IMR-90 (cell line): ENCODE data around the gene RXFP1. TPM values are rescaled to one million over a fixed set of nuclear protein-coding genes. Genes with fewer than 3 reads are reported as not detected.
A peak's percentile ranks its signal among the peaks of the same experiment; 100 is the strongest.

Experiments used
- ATAC-seq: fragments of 200-7000 bp; cut with Tn5 transposase; 2 replicates; pipeline ENCODE4 v1.9.1; 2020; ENCODE audit warnings: low read depth, mild to moderate bottlenecking, moderate library complexity
- BruUV-seq: library from RNA; stranded (reverse); fragments of 400-500 nt; replicated peaks from 2 replicates; lab custom pipeline; 2021; lab: Mats Ljungman, UMichigan
- CTCF ChIA-PET: fragments of 300-600 bp; formaldehyde crosslinking; extraction: SDS; loops from one replicate; lab custom pipeline; 2021; ENCODE audit warnings: antibody characterized with exemption; lab: Yijun Ruan, JAX
- POLR2A ChIA-PET: fragments of 300-600 bp; sonication (Branson Sonifier 250); formaldehyde crosslinking; loops from one replicate; lab custom pipeline; 2022; ENCODE audit warnings: antibody characterized with exemption; ENCODE audit not compliant: unreplicated experiment; lab: Charles Lee
- DNase-seq: peaks from one replicate; pipeline ENCODE4 v3.0.0; 2013
- H2AFZ ChIP-seq: replicated peaks from 2 replicates; pipeline ENCODE3; 2013; ENCODE audit warnings: low read length, mild to moderate bottlenecking; ENCODE audit not compliant: poor library complexity
- H2AK5ac ChIP-seq: 2 replicates; pipeline ENCODE4 v1.6.1; 2013; ENCODE audit warnings: low read depth, low read length, inconsistent platforms
- H2AK9ac ChIP-seq: replicated peaks from 2 replicates; pipeline ENCODE3; 2013; ENCODE audit warnings: mild to moderate bottlenecking, low read depth, low read length, moderate library complexity; ENCODE audit not compliant: poor library complexity
- H2BK120ac ChIP-seq: 2 replicates; pipeline ENCODE4 v1.6.1; 2013; ENCODE audit warnings: low read depth, low read length, inconsistent platforms
- H2BK15ac ChIP-seq: 3 replicates; pipeline ENCODE4 v1.6.1; 2013; ENCODE audit warnings: low read depth, low read length, inconsistent platforms
- H2BK20ac ChIP-seq: 2 replicates; pipeline ENCODE4 v1.6.1; 2013; ENCODE audit warnings: low read depth, mild to moderate bottlenecking, inconsistent platforms, low read length, moderate library complexity
- H2BK5ac ChIP-seq: 2 replicates; pipeline ENCODE4 v1.6.1; 2013; ENCODE audit warnings: mild to moderate bottlenecking, low read depth, low read length, inconsistent platforms; ENCODE audit not compliant: poor library complexity, severe bottlenecking
- H3K14ac ChIP-seq: replicated peaks from 2 replicates; pipeline ENCODE4 v1.6.1; 2013; ENCODE audit warnings: low read depth, low read length, inconsistent platforms
- H3K18ac ChIP-seq: 2 replicates; pipeline ENCODE4 v1.6.1; 2013; ENCODE audit warnings: low read depth, low read length, control low read depth
- H3K23ac ChIP-seq: 2 replicates; pipeline ENCODE4 v1.6.1; 2013; ENCODE audit warnings: low read depth, low read length, inconsistent platforms
- H3K27ac ChIP-seq: 2 replicates; pipeline ENCODE4 v1.5.1; 2013; ENCODE audit warnings: mild to moderate bottlenecking, control low read depth, low read length; ENCODE audit not compliant: insufficient read depth
- H3K27me3 ChIP-seq: 2 replicates; pipeline ENCODE4 v1.6.1; 2013; ENCODE audit warnings: low read length; ENCODE audit not compliant: control insufficient read depth, insufficient read depth
- H3K36me3 ChIP-seq: 2 replicates; pipeline ENCODE4 v1.6.1; 2013; ENCODE audit warnings: low read length, mixed read lengths; ENCODE audit not compliant: control insufficient read depth, insufficient read depth
- H3K4ac ChIP-seq: 2 replicates; pipeline ENCODE4 v1.6.1; 2013; ENCODE audit warnings: low read depth, low read length, inconsistent platforms
- H3K4me1 ChIP-seq: 2 replicates; pipeline ENCODE4 v1.6.1; 2013; ENCODE audit warnings: low read length, mixed read lengths; ENCODE audit not compliant: control insufficient read depth, insufficient read depth
- H3K4me2 ChIP-seq: 2 replicates; pipeline ENCODE4 v1.6.1; 2013; ENCODE audit warnings: low read depth, mild to moderate bottlenecking, control low read depth, low read length, moderate library complexity
- H3K4me3 ChIP-seq: 2 replicates; pipeline ENCODE4 v1.5.1; 2013; ENCODE audit warnings: low read depth, mild to moderate bottlenecking, control low read depth, low read length, moderate library complexity; ENCODE audit not compliant: insufficient read depth
- H3K56ac ChIP-seq: 2 replicates; pipeline ENCODE4 v1.6.1; 2013; ENCODE audit warnings: low read length, inconsistent platforms; ENCODE audit not compliant: insufficient read depth; ENCODE audit errors: extremely low read depth
- H3K79me1 ChIP-seq, 2 experiments: 2 replicates each; pipeline ENCODE4 v1.6.1; 2013; ENCODE audit warnings: low read length in 2 of 2, inconsistent platforms in 1 of 2, low read depth in 1 of 2
- H3K9ac ChIP-seq: 2 replicates; pipeline ENCODE4 v1.6.1; 2013; ENCODE audit warnings: low read depth, low read length, control low read depth
- H3K9me1 ChIP-seq: 2 replicates; pipeline ENCODE4 v1.6.1; 2013; ENCODE audit warnings: low read length, inconsistent platforms; ENCODE audit not compliant: insufficient read depth
- H3K9me3 ChIP-seq: 2 replicates; pipeline ENCODE4 v1.6.1; 2013; ENCODE audit warnings: low read length; ENCODE audit not compliant: control insufficient read depth, insufficient read depth
- H4K20me1 ChIP-seq: 2 replicates; pipeline ENCODE4 v1.6.1; 2013; ENCODE audit warnings: low read length, inconsistent platforms; ENCODE audit not compliant: insufficient read depth
- H4K5ac ChIP-seq: 2 replicates; pipeline ENCODE4 v1.6.1; 2013; ENCODE audit warnings: mild to moderate bottlenecking, low read depth, low read length, control low read depth
- H4K8ac ChIP-seq, 2 experiments: 2 replicates each; pipeline ENCODE4 v1.6.1; 2013; ENCODE audit warnings: low read depth in 2 of 2, low read length in 2 of 2, control low read depth in 1 of 2, inconsistent platforms in 1 of 2
- H4K91ac ChIP-seq: 2 replicates; pipeline ENCODE4 v1.6.1; 2013; ENCODE audit warnings: low read depth, low read length, inconsistent platforms; ENCODE audit not compliant: insufficient read depth
- BHLHE40 ChIP-seq: fragments of 150-350 bp; IDR thresholded peaks from 2 replicates; pipeline ENCODE4 v1.6.1; 2016; ENCODE audit warnings: mild to moderate bottlenecking, low read depth, low read length
- CEBPB ChIP-seq: IDR thresholded peaks from 2 replicates; pipeline ENCODE4 v1.6.1; 2012; ENCODE audit warnings: low read depth, low read length, improper control_type of control experiment
- CHD1 ChIP-seq: IDR thresholded peaks from 2 replicates; pipeline ENCODE4 v1.6.1; 2012; ENCODE audit warnings: low read depth, low read length, improper control_type of control experiment
- FOS ChIP-seq: fragments of 150-350 bp; IDR thresholded peaks from 2 replicates; pipeline ENCODE4 v1.6.1; 2016; ENCODE audit warnings: low read depth, low read length
- MAFK ChIP-seq: IDR thresholded peaks from 2 replicates; pipeline ENCODE4 v1.6.1; 2012; ENCODE audit warnings: low read depth, low read length, improper control_type of control experiment
- MAZ ChIP-seq: IDR thresholded peaks from 2 replicates; pipeline ENCODE4 v1.6.1; 2012; ENCODE audit warnings: low read depth, mild to moderate bottlenecking, low read length, improper control_type of control experiment, moderate library complexity, borderline replicate concordance
- MXI1 ChIP-seq: IDR thresholded peaks from 2 replicates; pipeline ENCODE4 v1.6.1; 2012; ENCODE audit warnings: low read depth, mild to moderate bottlenecking, low read length, moderate library complexity, borderline replicate concordance
- NFE2L2 ChIP-seq: fragments of 150-350 bp; IDR thresholded peaks from 2 replicates; pipeline ENCODE4 v1.6.1; 2016; ENCODE audit warnings: low read depth, mild to moderate bottlenecking, low read length
- POLR2A ChIP-seq: IDR thresholded peaks from 2 replicates; pipeline ENCODE4 v1.6.1; 2012; ENCODE audit warnings: mild to moderate bottlenecking, low read depth, low read length
- RAD21 ChIP-seq: IDR thresholded peaks from 2 replicates; pipeline ENCODE4 v1.6.1; 2012; ENCODE audit warnings: low read length, improper control_type of control experiment
- RCOR1 ChIP-seq: IDR thresholded peaks from 2 replicates; pipeline ENCODE4 v1.6.1; 2012; ENCODE audit warnings: mild to moderate bottlenecking, low read length, improper control_type of control experiment; ENCODE audit not compliant: insufficient replicate concordance
- RFX5 ChIP-seq: IDR thresholded peaks from 2 replicates; pipeline ENCODE4 v1.8.0; 2012; ENCODE audit warnings: low read depth, mild to moderate bottlenecking, low read length, moderate library complexity
- SMC3 ChIP-seq: fragments of 150-350 bp; IDR thresholded peaks from 2 replicates; pipeline ENCODE4 v1.6.1; 2016; ENCODE audit warnings: low read depth, mild to moderate bottlenecking, antibody characterized with exemption, low read length, moderate library complexity
- WGBS, 2 experiments: methylation state at CpG; one replicate each; pipeline versions ENCODE4 v1.1.5 to v1.1.7; 2013; ENCODE audit warnings: missing lambda C conversion rate in 2 of 2; ENCODE audit not compliant: insufficient read length in 1 of 2; ENCODE audit errors: extremely low coverage in 2 of 2; 5-methylcytosine and 5-hydroxymethylcytosine counted together
- dilution Hi-C: fragments of 300-500 bp; cut with HindIII; formaldehyde crosslinking; loops from one replicate; pipeline ENCODE4 v1.14.3; 2018; ENCODE audit warnings: low sequenced_read_pairs; ENCODE audit not compliant: unreplicated experiment
- in situ Hi-C: fragments of 300-500 bp; cut with MboI; formaldehyde crosslinking; loops from 3 replicates; pipeline ENCODE4 v1.14.3; 2019; ENCODE audit warnings: low sequenced_read_pairs, inconsistent platforms, mixed read lengths
- intact Hi-C: fragments of 100-400 bp; cut with micrococcal nuclease; formaldehyde crosslinking; loops from 2 replicates; pipeline ENCODE4 v1.10.0; 2022
- polyA plus RNA-seq, 3 experiments: library from polyadenylated mRNA; depleted of rRNA; stranded (reverse); fragments of >200 nt; gene quantifications; 2 replicates each; pipeline ENCODE4 v1.2.3, GENCODE V29; 2012; ENCODE audit warnings: low replicate concordance in 1 of 3
- total RNA-seq: library from RNA; depleted of rRNA; stranded (reverse); fragments of >200 nt; gene quantifications from 2 replicates; pipeline ENCODE4 v1.2.3, GENCODE V29; 2012
- TF ChIP-seq, protein P1 (sequence below): fragments of 150-350 bp; IDR thresholded peaks from 2 replicates; pipeline ENCODE4 v1.6.1; 2017; ENCODE audit warnings: mild to moderate bottlenecking, antibody characterized with exemption, low read length, low read depth
- TF ChIP-seq, protein P2 (sequence below): conservative IDR thresholded peaks from 2 replicates; pipeline ENCODE4 v1.5.1; 2012; ENCODE audit warnings: mild to moderate bottlenecking, low read depth, low read length, improper control_type of control experiment
- TF ChIP-seq, protein P3 (sequence below): fragments of 150-350 bp; IDR thresholded peaks from 2 replicates; pipeline ENCODE4 v1.6.1; 2016; ENCODE audit warnings: low read depth, mild to moderate bottlenecking, low read length, moderate library complexity, borderline replicate concordance

Gene RXFP1
- total and polyA plus RNA-seq, 2 of the 4 experiments (the other 2 are of a cell fraction): not detected

DNA sequence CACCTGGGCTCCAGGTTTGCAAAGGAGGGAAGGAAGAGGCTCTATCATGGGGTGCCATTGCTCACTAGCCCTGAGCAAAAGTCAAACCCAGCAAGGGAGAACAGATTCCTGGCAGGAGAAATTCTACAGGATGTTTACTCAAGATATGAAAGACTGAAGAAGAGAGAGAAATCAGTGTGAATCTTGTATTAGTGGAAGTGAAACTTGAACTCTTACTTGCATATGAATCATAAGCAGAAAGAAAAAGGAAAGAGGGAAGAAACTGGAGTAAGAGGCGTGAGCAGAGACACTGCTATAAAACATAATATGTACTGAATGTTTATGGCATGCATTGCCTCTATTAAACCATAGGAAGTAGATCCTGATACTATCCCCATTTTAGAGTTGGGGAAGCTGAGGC lies 89.1 kb downstream of the RXFP1 start:
- TF ChIP-seq CHD1 (no peak), RFX5 (no peak), RAD21 (no peak), MAFK (no peak), SMC3 (no peak), MAZ (no peak), CEBPB (no peak), FOS (no peak), POLR2A (no peak), BHLHE40 (no peak), MXI1 (no peak), NFE2L2 (no peak), RCOR1 (no peak)
- TF ChIP-seq, protein P1, sequence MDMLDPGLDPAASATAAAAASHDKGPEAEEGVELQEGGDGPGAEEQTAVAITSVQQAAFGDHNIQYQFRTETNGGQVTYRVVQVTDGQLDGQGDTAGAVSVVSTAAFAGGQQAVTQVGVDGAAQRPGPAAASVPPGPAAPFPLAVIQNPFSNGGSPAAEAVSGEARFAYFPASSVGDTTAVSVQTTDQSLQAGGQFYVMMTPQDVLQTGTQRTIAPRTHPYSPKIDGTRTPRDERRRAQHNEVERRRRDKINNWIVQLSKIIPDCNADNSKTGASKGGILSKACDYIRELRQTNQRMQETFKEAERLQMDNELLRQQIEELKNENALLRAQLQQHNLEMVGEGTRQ: no peak
- TF ChIP-seq, protein P2, sequence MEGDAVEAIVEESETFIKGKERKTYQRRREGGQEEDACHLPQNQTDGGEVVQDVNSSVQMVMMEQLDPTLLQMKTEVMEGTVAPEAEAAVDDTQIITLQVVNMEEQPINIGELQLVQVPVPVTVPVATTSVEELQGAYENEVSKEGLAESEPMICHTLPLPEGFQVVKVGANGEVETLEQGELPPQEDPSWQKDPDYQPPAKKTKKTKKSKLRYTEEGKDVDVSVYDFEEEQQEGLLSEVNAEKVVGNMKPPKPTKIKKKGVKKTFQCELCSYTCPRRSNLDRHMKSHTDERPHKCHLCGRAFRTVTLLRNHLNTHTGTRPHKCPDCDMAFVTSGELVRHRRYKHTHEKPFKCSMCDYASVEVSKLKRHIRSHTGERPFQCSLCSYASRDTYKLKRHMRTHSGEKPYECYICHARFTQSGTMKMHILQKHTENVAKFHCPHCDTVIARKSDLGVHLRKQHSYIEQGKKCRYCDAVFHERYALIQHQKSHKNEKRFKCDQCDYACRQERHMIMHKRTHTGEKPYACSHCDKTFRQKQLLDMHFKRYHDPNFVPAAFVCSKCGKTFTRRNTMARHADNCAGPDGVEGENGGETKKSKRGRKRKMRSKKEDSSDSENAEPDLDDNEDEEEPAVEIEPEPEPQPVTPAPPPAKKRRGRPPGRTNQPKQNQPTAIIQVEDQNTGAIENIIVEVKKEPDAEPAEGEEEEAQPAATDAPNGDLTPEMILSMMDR: no peak
- TF ChIP-seq, protein P3, sequence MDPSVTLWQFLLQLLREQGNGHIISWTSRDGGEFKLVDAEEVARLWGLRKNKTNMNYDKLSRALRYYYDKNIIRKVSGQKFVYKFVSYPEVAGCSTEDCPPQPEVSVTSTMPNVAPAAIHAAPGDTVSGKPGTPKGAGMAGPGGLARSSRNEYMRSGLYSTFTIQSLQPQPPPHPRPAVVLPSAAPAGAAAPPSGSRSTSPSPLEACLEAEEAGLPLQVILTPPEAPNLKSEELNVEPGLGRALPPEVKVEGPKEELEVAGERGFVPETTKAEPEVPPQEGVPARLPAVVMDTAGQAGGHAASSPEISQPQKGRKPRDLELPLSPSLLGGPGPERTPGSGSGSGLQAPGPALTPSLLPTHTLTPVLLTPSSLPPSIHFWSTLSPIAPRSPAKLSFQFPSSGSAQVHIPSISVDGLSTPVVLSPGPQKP: no peak
- CTCF ChIA-PET: no interaction called here
- H3K27ac ChIP-seq: no peak overlapping the region
- no peaks in the 10 kb centered on the region for H3K9me1 ChIP-seq
- H3K4me2 ChIP-seq: no peak overlapping the region
- ATAC-seq: peak; percentile 37
- H4K20me1 ChIP-seq: no peaks in the 10 kb centered on the region
- H2AFZ ChIP-seq: no peak overlapping the region
- H4K91ac ChIP-seq: no peak overlapping the region
- dilution Hi-C loops (no loop called here), intact Hi-C loops (no loop called here), in situ Hi-C loops (no loop called here)
- H3K23ac ChIP-seq: no peak overlapping the region
- H3K27me3 ChIP-seq: no peaks in the 10 kb centered on the region
- H2BK5ac ChIP-seq: no peak overlapping the region
- H3K9ac ChIP-seq: no peak overlapping the region
- no peak overlapping the region for H2AK9ac ChIP-seq
- no peak overlapping the region for H2BK15ac ChIP-seq
- H3K14ac ChIP-seq: no peak overlapping the region
- no peak overlapping the region for H4K5ac ChIP-seq
- no peaks in the 10 kb centered on the region for H3K79me1 ChIP-seq
- H3K4me3 ChIP-seq: no peak overlapping the region
- no peaks in the 10 kb centered on the region for H3K4me1 ChIP-seq
- BruUV-seq: no TSS peak
- H2BK20ac ChIP-seq: no peak overlapping the region
- no peaks in the 10 kb centered on the region for H3K9me3 ChIP-seq
- H3K36me3 ChIP-seq: no peaks in the 10 kb centered on the region
- no peak overlapping the region for H3K56ac ChIP-seq
- no peak overlapping the region for H2BK120ac ChIP-seq
- H2AK5ac ChIP-seq: no peak overlapping the region
- no peak overlapping the region for H3K18ac ChIP-seq
- DNase-seq: peak; percentile 18
- no CpG with 5 or more reads among the region's 1 CpG for WGBS, 2 experiments
- H4K8ac ChIP-seq: no peak overlapping the region
- H3K4ac ChIP-seq: no peak overlapping the region
- POLR2A ChIA-PET: no interaction called here
